Measurements from ENCODE around the gene LILRA2.
"Not testable (repeated sequence)": the region's sequence is repeated elsewhere in the genome, so short reads cannot be mapped to it uniquely, and the experiment has no call there.

The LILRA2 gene

DNA sequence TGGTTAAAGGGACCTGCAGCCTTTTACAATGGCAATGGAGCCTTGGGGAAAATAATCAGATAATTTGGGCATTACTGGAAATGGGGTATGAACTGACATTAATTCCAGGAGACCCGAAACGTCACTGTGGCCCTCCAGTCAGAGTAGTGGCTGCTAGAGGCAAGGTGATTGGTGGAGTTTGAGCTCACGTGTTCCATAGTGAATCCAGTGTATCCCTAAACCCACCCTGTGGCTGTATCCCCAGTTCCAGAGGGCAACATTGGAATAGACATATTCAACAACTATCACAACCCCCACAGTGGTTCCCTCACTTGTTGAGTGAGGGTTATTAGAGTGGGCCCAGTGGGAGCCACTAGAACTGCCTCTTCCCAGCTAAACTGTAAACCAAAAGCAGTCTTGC lies 3.3 kb upstream of the LILRA2 start:
- H3K27ac ChIP-seq (ENCODE audit: low read depth, low read length, poor library complexity, severe bottlenecking), result no peak overlapping the region
- H3K9me3 ChIP-seq (ENCODE audit: low read length), result no peaks in the 10 kb centered on the region
- no peaks in the 10 kb centered on the region for H3K36me3 ChIP-seq (ENCODE audit: insufficient read depth, low read length)
- H3K27me3 ChIP-seq (ENCODE audit: insufficient read depth, low read length), result no peaks in the 10 kb centered on the region
- no peak overlapping the region for H3K9ac ChIP-seq (ENCODE audit: low read length)
- H3K4me1 ChIP-seq (ENCODE audit: insufficient read depth, low read length, severe bottlenecking), result peaks cover 6% of the 10 kb centered on the region
- no peak for TF ChIP-seq CTCF (IDR thresholded peaks at IDR 0.05; ENCODE audit: low read length)
- no peaks in the 10 kb centered on the region for H3K9me2 ChIP-seq (ENCODE audit: low read depth, low read length)
- H4K20me1 ChIP-seq (ENCODE audit: insufficient read depth, low read length), result no peaks in the 10 kb centered on the region
- no peaks in the 10 kb centered on the region for H3K79me2 ChIP-seq (ENCODE audit: insufficient read depth, low read length)
- H2AFZ ChIP-seq (ENCODE audit: low read length), result no peak overlapping the region
- no peak overlapping the region for H3K4me2 ChIP-seq (ENCODE audit: low read length)
- no peaks in the 10 kb centered on the region for H3F3A ChIP-seq (ENCODE audit: insufficient read depth, low read length)
- H3K4me3 ChIP-seq (ENCODE audit: low read depth, low read length, poor library complexity, severe bottlenecking), result no peak overlapping the region

DNA sequence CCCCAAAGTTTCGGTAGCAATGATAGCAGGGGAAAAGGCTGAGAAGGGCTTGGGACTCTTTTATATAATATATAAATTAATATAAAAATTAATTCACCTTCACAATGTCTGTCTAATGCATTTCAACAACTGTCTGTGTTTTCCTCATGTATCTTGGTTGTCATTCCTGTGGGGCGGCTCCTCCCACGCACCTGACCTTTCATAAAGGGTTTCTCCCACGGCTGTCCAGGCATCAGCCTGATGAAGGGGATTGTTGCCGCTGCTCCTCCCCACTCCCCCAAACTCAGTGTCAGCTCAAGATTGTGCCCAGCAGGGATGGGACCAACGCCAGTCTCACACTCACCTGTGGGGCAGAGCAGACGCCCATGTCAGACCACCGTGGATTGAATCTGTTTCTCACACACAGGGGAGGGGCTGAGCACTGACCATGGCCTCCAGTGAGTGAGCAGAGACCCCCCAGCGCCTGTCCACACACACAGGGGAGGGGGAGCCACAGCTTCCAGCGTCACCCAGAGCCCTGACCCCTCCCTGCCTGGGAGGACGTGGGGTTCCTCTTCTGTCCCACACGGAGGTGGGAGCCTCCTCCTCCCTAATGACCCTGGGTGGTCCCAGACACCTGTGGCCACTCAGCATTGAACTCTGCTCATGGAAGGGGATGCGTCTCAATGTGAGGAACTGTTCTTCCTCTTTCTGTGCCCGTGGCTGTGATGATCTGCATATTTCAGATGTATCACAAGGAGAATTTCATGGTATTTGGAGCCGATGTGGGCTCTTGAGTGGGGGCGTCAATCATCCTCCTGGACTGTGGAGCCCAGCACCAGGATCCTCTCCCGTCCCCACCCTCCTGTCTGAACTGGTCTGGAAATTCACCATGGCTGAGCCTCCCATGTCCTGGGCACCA lies 1.6 kb upstream of the LILRA2 start:
- not testable (repeated sequence) for H3K36me3 ChIP-seq (ENCODE audit: insufficient read depth, low read length); H3K9me3 ChIP-seq (ENCODE audit: low read length); H3K27me3 ChIP-seq (ENCODE audit: insufficient read depth, low read length); H3K4me2 ChIP-seq (ENCODE audit: low read length); H3F3A ChIP-seq (ENCODE audit: insufficient read depth, low read length); H4K20me1 ChIP-seq (ENCODE audit: insufficient read depth, low read length); H3K4me3 ChIP-seq (ENCODE audit: low read depth, low read length, poor library complexity, severe bottlenecking); H2AFZ ChIP-seq (ENCODE audit: low read length); H3K4me1 ChIP-seq (ENCODE audit: insufficient read depth, low read length, severe bottlenecking); H3K9me2 ChIP-seq (ENCODE audit: low read depth, low read length); H3K9ac ChIP-seq (ENCODE audit: low read length); H3K27ac ChIP-seq (ENCODE audit: low read depth, low read length, poor library complexity, severe bottlenecking); H3K79me2 ChIP-seq (ENCODE audit: insufficient read depth, low read length)

DNA sequence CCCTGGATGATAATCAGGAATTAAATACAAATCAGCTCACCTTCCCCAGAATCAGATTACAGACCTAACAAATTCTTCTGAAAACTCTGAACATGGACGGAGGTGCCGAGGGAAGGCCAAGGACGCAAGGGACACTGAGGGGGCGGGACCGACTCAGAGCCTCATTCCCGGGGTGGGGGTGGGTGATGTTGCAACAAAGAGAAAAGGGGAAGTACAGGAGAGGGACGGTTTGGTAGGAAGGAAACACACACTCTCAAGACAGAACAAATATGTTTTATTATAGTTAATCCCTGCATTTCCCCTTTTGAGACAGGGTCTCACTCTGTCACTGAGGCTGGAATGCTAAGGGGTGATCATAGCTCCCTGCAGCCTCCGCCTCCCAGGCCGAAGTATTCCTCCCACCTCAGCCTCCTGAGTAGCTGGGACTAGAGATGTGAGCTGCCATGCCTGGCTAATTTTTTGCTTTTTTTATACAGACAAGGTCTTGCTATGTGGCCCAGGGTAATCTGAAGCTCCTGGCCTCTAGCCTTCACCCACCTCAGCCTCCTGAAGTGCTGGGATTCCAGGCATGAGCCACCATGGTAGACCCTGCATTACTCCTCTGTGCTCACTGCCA lies 786 bp upstream of the LILRA2 start:
- Histone ChIP-seq H2AFZ (ENCODE audit: low read length) (no peak overlapping the region), H3K4me2 (ENCODE audit: low read length) (no peak overlapping the region), H3K27me3 (ENCODE audit: insufficient read depth, low read length) (no peaks in the 10 kb centered on the region)

More for the DNA sequence above, 786 bp upstream of the LILRA2 start:
- Histone ChIP-seq H3K36me3 (ENCODE audit: insufficient read depth, low read length) (no peaks in the 10 kb centered on the region), H3K9me3 (ENCODE audit: low read length) (no peaks in the 10 kb centered on the region), H3K4me3 (ENCODE audit: low read depth, low read length, poor library complexity, severe bottlenecking) (no peak overlapping the region), H3K27ac (ENCODE audit: low read depth, low read length, poor library complexity, severe bottlenecking) (no peak overlapping the region), H3K79me2 (ENCODE audit: insufficient read depth, low read length) (no peaks in the 10 kb centered on the region), H4K20me1 (ENCODE audit: insufficient read depth, low read length) (no peaks in the 10 kb centered on the region), H3K4me1 (ENCODE audit: insufficient read depth, low read length, severe bottlenecking) (peaks cover 6% of the 10 kb centered on the region), H3F3A (ENCODE audit: insufficient read depth, low read length) (no peaks in the 10 kb centered on the region), H3K9me2 (ENCODE audit: low read depth, low read length) (no peaks in the 10 kb centered on the region), H3K9ac (ENCODE audit: low read length) (no peak overlapping the region)
- TF ChIP-seq EZH2 (IDR thresholded peaks at IDR 0.05; ENCODE audit: borderline replicate concordance, low read length) (no peak), CTCF (IDR thresholded peaks at IDR 0.05; ENCODE audit: low read length) (no peak)

Data from OCI-LY1 (cell line).